Measurements from ENCODE around the gene SPOCK1. TPM values are rescaled to one million over a fixed set of nuclear protein-coding genes. Genes with fewer than 3 reads are reported as not detected.

Gene SPOCK1
- total RNA-seq, 1 experiment from 2014 or later, result 10.9 TPM

GRCh38 chr5:137470921-137471220, 28.3 kb downstream of the SPOCK1 start:
- no peak for TF ChIP-seq CTCF (conservative IDR thresholded peaks at IDR 0.05)
- H3K79me2 ChIP-seq (ENCODE audit: insufficient read depth, low read length), result no peaks in the 10 kb centered on the region
- DNase-seq, result no peak
- no peaks in the 10 kb centered on the region for H3K23me2 ChIP-seq (ENCODE audit: insufficient read length, low read depth, low read length, poor library complexity, severe bottlenecking)
- no peaks in the 10 kb centered on the region for H3K9me3 ChIP-seq (ENCODE audit: control insufficient read depth, low read depth, low read length)
- H3K56ac ChIP-seq (ENCODE audit: insufficient read length, low read depth, low read length), result no peak overlapping the region
- WGBS (ENCODE audit: extremely low coverage, insufficient read length, low lambda C conversion rate), result no CpG with 5 or more reads among the region's 4 CpGs
- H4K8ac ChIP-seq (replicated peaks; ENCODE audit: insufficient read length, low read depth, low read length), result no peak overlapping the region
- no peak overlapping the region for H4K91ac ChIP-seq (ENCODE audit: insufficient read length, low read depth, low read length)
- H3K79me1 ChIP-seq (ENCODE audit: insufficient read depth, low read depth, low read length, poor library complexity, severe bottlenecking), result no peaks in the 10 kb centered on the region
- no peak overlapping the region for H3K14ac ChIP-seq (ENCODE audit: insufficient read depth, low read length)
- H3K18ac ChIP-seq (ENCODE audit: insufficient read length, low read depth, low read length), result no peak overlapping the region
- no peak overlapping the region for H3K27ac ChIP-seq (ENCODE audit: insufficient read length, low read depth, low read length)
- H2BK15ac ChIP-seq (ENCODE audit: low read depth, low read length), result no peak overlapping the region
- H3K4ac ChIP-seq (ENCODE audit: low read depth, low read length), result no peak overlapping the region
- no peak overlapping the region for H2BK12ac ChIP-seq (ENCODE audit: insufficient read length, low read depth, low read length)
- Mint-ChIP-seq H3K36me3 (ENCODE audit: insufficient read depth in 1 of 3, low read depth in 3 of 3) (no peaks in the 10 kb centered on the region), H3K9me3 (no peaks in the 10 kb centered on the region), H3K27ac (no peak overlapping the region), H3K4me3 (no peak overlapping the region), H3K27me3 (ENCODE audit: low read depth) (peaks cover 1% of the 10 kb centered on the region), H3K4me1 (no peaks in the 10 kb centered on the region)
- no peak overlapping the region for H3K9ac ChIP-seq (ENCODE audit: extremely low read depth, insufficient read length, low read length)
- H3K4me1 ChIP-seq (ENCODE audit: insufficient read depth, low read length), result no peaks in the 10 kb centered on the region
- H3K4me2 ChIP-seq (ENCODE audit: insufficient read depth, insufficient read length, low read length), result no peak overlapping the region
- no peak overlapping the region for H2BK120ac ChIP-seq (ENCODE audit: low read depth, low read length, poor library complexity, severe bottlenecking)
- H3T11ph ChIP-seq (ENCODE audit: low read length), result no peak overlapping the region
- H4K20me1 ChIP-seq (ENCODE audit: control insufficient read depth, insufficient read depth, insufficient read length), result no peaks in the 10 kb centered on the region
- no peak overlapping the region for H4K5ac ChIP-seq (ENCODE audit: insufficient read length, low read depth, low read length)
- no peak overlapping the region for H2AFZ ChIP-seq (ENCODE audit: low read length)
- H2AK5ac ChIP-seq (ENCODE audit: insufficient read length, low read length), result no peak overlapping the region
- H3K27me3 ChIP-seq (ENCODE audit: insufficient read depth, low read length), result no peaks in the 10 kb centered on the region
- no peak overlapping the region for H3K23ac ChIP-seq (ENCODE audit: insufficient read length, low read depth, low read length)
- no peak overlapping the region for H2BK20ac ChIP-seq (ENCODE audit: low read depth, low read length, poor library complexity, severe bottlenecking)
- H2BK5ac ChIP-seq (ENCODE audit: insufficient read length, low read length), result no peak overlapping the region

All from H9 (cell line).